Left lung (tissue), 10 donors: ENCODE results near the gene SLC25A38. TPM values are rescaled to one million over a fixed set of nuclear protein-coding genes. Genes with fewer than 3 reads are reported as not detected.

Experiments used
- ATAC-seq: fragments of 200-7000 bp; cut with Tn5 transposase; one replicate; pipeline ENCODE4 v1.9.1; 2020; ENCODE audit warnings: moderate library complexity
- DNase-seq, 4 donors: peaks; one replicate each; pipeline ENCODE4 v3.0.0-alpha.2; 2013 to 2020
- H3K27ac ChIP-seq, 2 donors: fragments of 200-600 bp; sonication (generic) in 1 of 2; one replicate each; pipeline versions ENCODE4 v1.5.0 to v1.8.0; 2020 to 2021
- H3K27me3 ChIP-seq, 2 donors: fragments of 200-600 bp; sonication (generic) in 1 of 2; one replicate each; pipeline versions ENCODE4 v1.5.0 to v1.8.0; 2020 to 2021
- H3K36me3 ChIP-seq, 2 donors: fragments of 200-600 bp; sonication (generic) in 1 of 2; one replicate each; pipeline versions ENCODE4 v1.5.0 to v1.8.0; 2020 to 2021
- H3K4me1 ChIP-seq, 2 donors: fragments of 200-600 bp; one replicate each; pipeline ENCODE4 v1.8.0; 2021
- H3K4me3 ChIP-seq, 2 donors: fragments of 200-600 bp; sonication (generic) in 1 of 2; one replicate each; pipeline versions ENCODE4 v1.5.0 to v1.8.0; 2020 to 2021; ENCODE audit warnings: mild to moderate bottlenecking in 1 of 2
- H3K9me3 ChIP-seq, 2 donors: fragments of 200-600 bp; sonication (generic) in 1 of 2; one replicate each; pipeline versions ENCODE4 v1.5.0 to v1.8.0; 2020 to 2021
- CTCF ChIP-seq, 2 donors: fragments of 200-600 bp; sonication (generic) in 1 of 2; IDR thresholded peaks; one replicate each; pipeline versions ENCODE4 v1.5.0 to v1.8.0; 2021; ENCODE audit warnings: antibody characterized with exemption in 2 of 2
- intact Hi-C, 2 donors: fragments of 100-400 bp; cut with DNase I; formaldehyde crosslinking; loops; one replicate each; pipeline versions ENCODE4 v1.11.2 to v1.14.2; 2022
- polyA plus RNA-seq, 6 donors: library from polyadenylated mRNA; unstranded; fragments of 120-200 nt; gene quantifications; one replicate each; pipeline ENCODE4 v1.2.1, GENCODE V29; 2013; ENCODE audit not compliant: insufficient read length in 6 of 6
- total RNA-seq, 2 donors: library from RNA; stranded (reverse); fragmentation: NEBNext Ultra II Directional; extraction: Animal tissue kit (Norgen Biotek cat#: 25700); gene quantifications; one replicate each; pipeline ENCODE4 v1.2.1, GENCODE V29; 2021
- donor health status: DM: no; HTN: yes; CAD: no.
- donor health status: DM: no; HTN: no; CAD: no.

The SLC25A38 gene
- total and polyA plus RNA-seq, 8 donors = 28.9 to 41.5 (median 37.3) TPM

GRCh38 chr3:39428745-39429201 is 45.6 kb downstream of the SLC25A38 start:
- H3K27me3 ChIP-seq = no peaks in the 10 kb centered on the region
- no peak overlapping the region for H3K4me3 ChIP-seq
- ATAC-seq = no peak
- intact Hi-C loops = no loop called here
- peak in 1 of 4 donors; percentile 35 for DNase-seq
- H3K27ac ChIP-seq = peak overlapping the region in 1 of 2 donors; percentile 39
- no peaks in the 10 kb centered on the region for H3K36me3 ChIP-seq
- no peaks in the 10 kb centered on the region for H3K9me3 ChIP-seq
- no peak for TF ChIP-seq CTCF (IDR thresholded peaks at IDR 0.05)
- H3K4me1 ChIP-seq = peaks cover 5% of the 10 kb centered on the region in 2 donors

GRCh38 chr3:39429466-39429865 is 46.3 kb downstream of the SLC25A38 start:
- H3K36me3 ChIP-seq = no peaks in the 10 kb centered on the region
- ATAC-seq (no peak), DNase-seq (no peak)
- H3K9me3 ChIP-seq = no peaks in the 10 kb centered on the region
- no peak overlapping the region for H3K27ac ChIP-seq
- no peak for TF ChIP-seq CTCF (IDR thresholded peaks at IDR 0.05)
- no peak overlapping the region for H3K4me3 ChIP-seq
- intact Hi-C loops = no loop called here
- no peaks in the 10 kb centered on the region for H3K27me3 ChIP-seq
- H3K4me1 ChIP-seq = peaks cover 5% of the 10 kb centered on the region in 2 donors

GRCh38 chr3:39432342-39432741 is 49.2 kb downstream of the SLC25A38 start:
- Histone ChIP-seq H3K36me3 (no peaks in the 10 kb centered on the region), H3K27ac (no peak overlapping the region), H3K9me3 (no peaks in the 10 kb centered on the region), H3K4me1 (peaks cover 5% of the 10 kb centered on the region in 2 donors), H3K27me3 (no peaks in the 10 kb centered on the region), H3K4me3 (no peak overlapping the region)
- intact Hi-C loops = no loop called here
- no peak for ATAC-seq
- DNase-seq = no peak
- TF ChIP-seq CTCF (IDR thresholded peaks at IDR 0.05) = no peak

GRCh38 chr3:39433642-39434041 is 50.5 kb downstream of the SLC25A38 start:
- Histone ChIP-seq H3K27me3 (no peaks in the 10 kb centered on the region), H3K4me1 (peaks cover 5% of the 10 kb centered on the region in 2 donors), H3K27ac (peak overlapping the region; percentile 55 to 56), H3K9me3 (no peaks in the 10 kb centered on the region), H3K4me3 (no peak overlapping the region), H3K36me3 (no peaks in the 10 kb centered on the region)
- ATAC-seq (peak; percentile 76), DNase-seq (no peak)
- TF ChIP-seq CTCF (IDR thresholded peaks at IDR 0.05) = no peak
- intact Hi-C loops = no loop called here

- intact Hi-C loops = no loop called here
- no peak for DNase-seq
- Histone ChIP-seq H3K36me3 (no peaks in the 10 kb centered on the region), H3K27ac (no peak overlapping the region), H3K27me3 (no peaks in the 10 kb centered on the region), H3K4me1 (peaks cover 5% of the 10 kb centered on the region in 2 donors), H3K9me3 (no peaks in the 10 kb centered on the region), H3K4me3 (no peak overlapping the region)
- ATAC-seq = no peak
- TF ChIP-seq CTCF (IDR thresholded peaks at IDR 0.05) = no peak
Measured at GRCh38 chr3:39434574-39434973, 51.4 kb downstream of the SLC25A38 start.
